ENCODE data around the gene FHOD3. TPM values are rescaled to one million over a fixed set of nuclear protein-coding genes. Genes with fewer than 3 reads are reported as not detected.

The FHOD3 gene
- total RNA-seq, 1 donor from 2014 or later, result 2.5 TPM

GRCh38 chr18:36536426-36536825 is 238.9 kb downstream of the FHOD3 start:
- Histone ChIP-seq H3K36me3 (no peaks in the 10 kb centered on the region), H3K9me3 (no peaks in the 10 kb centered on the region), H3K4me3 (no peak overlapping the region), H3K27ac (no peak overlapping the region), H3K27me3 (ENCODE audit: low read depth) (no peaks in the 10 kb centered on the region), H3K4me1 (no peaks in the 10 kb centered on the region)
- no peak for DNase-seq
- TF ChIP-seq CTCF (IDR thresholded peaks at IDR 0.05), result no peak
- no peak for ATAC-seq
- intact Hi-C loops (cut with DNase I), result no loop called here

GRCh38 chr18:36537289-36537688 is 239.8 kb downstream of the FHOD3 start:
- Histone ChIP-seq H3K27ac (no peak overlapping the region), H3K27me3 (ENCODE audit: low read depth) (no peaks in the 10 kb centered on the region), H3K4me3 (no peak overlapping the region), H3K4me1 (no peaks in the 10 kb centered on the region), H3K9me3 (no peaks in the 10 kb centered on the region), H3K36me3 (no peaks in the 10 kb centered on the region)
- no peak for ATAC-seq
- DNase-seq, result no peak
- no peak for TF ChIP-seq CTCF (IDR thresholded peaks at IDR 0.05)
- intact Hi-C loops (cut with DNase I), result no loop called here

GRCh38 chr18:36539674-36540231 is 242.2 kb downstream of the FHOD3 start:
- no peaks in the 10 kb centered on the region for H3K9me3 ChIP-seq
- no peak overlapping the region for H3K4me3 ChIP-seq
- intact Hi-C loops (cut with DNase I), result no loop called here
- DNase-seq, result no peak
- no peak overlapping the region for H3K27ac ChIP-seq
- ATAC-seq, result no peak
- no peaks in the 10 kb centered on the region for H3K27me3 ChIP-seq (ENCODE audit: low read depth)
- TF ChIP-seq CTCF (IDR thresholded peaks at IDR 0.05), result no peak
- no peaks in the 10 kb centered on the region for H3K36me3 ChIP-seq
- H3K4me1 ChIP-seq, result no peaks in the 10 kb centered on the region

GRCh38 chr18:36543030-36543429 is 245.5 kb downstream of the FHOD3 start:
- H3K36me3 ChIP-seq, result no peaks in the 10 kb centered on the region
- DNase-seq (no peak), ATAC-seq (no peak)
- no peaks in the 10 kb centered on the region for H3K27me3 ChIP-seq (ENCODE audit: low read depth)
- H3K27ac ChIP-seq, result no peak overlapping the region
- no peaks in the 10 kb centered on the region for H3K4me1 ChIP-seq
- TF ChIP-seq CTCF (IDR thresholded peaks at IDR 0.05), result no peak
- no peak overlapping the region for H3K4me3 ChIP-seq
- intact Hi-C loops (cut with DNase I), result no loop called here
- H3K9me3 ChIP-seq, result no peaks in the 10 kb centered on the region

- H3K36me3 ChIP-seq, result no peaks in the 10 kb centered on the region
- intact Hi-C loops (cut with DNase I), result no loop called here
- DNase-seq, result no peak
- no peak overlapping the region for H3K27ac ChIP-seq
- no peak for TF ChIP-seq CTCF (IDR thresholded peaks at IDR 0.05)
- ATAC-seq, result peak; percentile 41 to 60
- H3K4me1 ChIP-seq, result no peaks in the 10 kb centered on the region
- H3K4me3 ChIP-seq, result no peak overlapping the region
- H3K27me3 ChIP-seq (ENCODE audit: low read depth), result no peaks in the 10 kb centered on the region
- H3K9me3 ChIP-seq, result no peaks in the 10 kb centered on the region
Observed at GRCh38 chr18:36543991-36544725, 246.6 kb downstream of the FHOD3 start.

All from lower lobe of right lung (tissue), 2 donors.